Brain microvascular endothelial cell (primary cell): ENCODE data around the gene PTPRT.

ENCODE experiments used
- DNase-seq: peaks from one replicate; pipeline ENCODE4 v3.0.0-alpha.2; 2020
- H3K27ac ChIP-seq: fragments of 250-450 bp; sonication (Bioruptor Pico); 2 replicates; pipeline ENCODE4 v1.5.1; 2020; ENCODE audit warnings: mild to moderate bottlenecking, moderate library complexity
- H3K27me3 ChIP-seq: fragments of 250-450 bp; sonication (Bioruptor Pico); replicated peaks from 2 replicates; pipeline ENCODE4 v1.5.1; 2020; ENCODE audit warnings: mild to moderate bottlenecking
- H3K36me3 ChIP-seq: fragments of 250-450 bp; sonication (Bioruptor Pico); replicated peaks from 2 replicates; pipeline ENCODE4 v1.5.1; 2020; ENCODE audit warnings: mild to moderate bottlenecking
- H3K4me3 ChIP-seq: 2 replicates; pipeline ENCODE4 v1.5.1; 2011; ENCODE audit warnings: low read depth, mild to moderate bottlenecking, control low read depth, low read length, moderate library complexity
- in situ Hi-C: cut with HindIII; loops from 2 replicates; pipeline ENCODE4 v1.10.0; 2017; ENCODE audit warnings: low sequenced_read_pairs, low pct_ligation_motif_present
- TF ChIP-seq, protein P1 (sequence below): IDR thresholded peaks from 2 replicates; pipeline ENCODE4 v1.5.1; 2011; ENCODE audit warnings: low read depth, mild to moderate bottlenecking, moderate library complexity, low read length, control low read depth, inconsistent platforms; ENCODE audit errors: missing control alignments

PTPRT gene

GRCh38 chr20:42366626-42367025 lies 823.1 kb downstream of the PTPRT start:
- TF ChIP-seq, protein P1, sequence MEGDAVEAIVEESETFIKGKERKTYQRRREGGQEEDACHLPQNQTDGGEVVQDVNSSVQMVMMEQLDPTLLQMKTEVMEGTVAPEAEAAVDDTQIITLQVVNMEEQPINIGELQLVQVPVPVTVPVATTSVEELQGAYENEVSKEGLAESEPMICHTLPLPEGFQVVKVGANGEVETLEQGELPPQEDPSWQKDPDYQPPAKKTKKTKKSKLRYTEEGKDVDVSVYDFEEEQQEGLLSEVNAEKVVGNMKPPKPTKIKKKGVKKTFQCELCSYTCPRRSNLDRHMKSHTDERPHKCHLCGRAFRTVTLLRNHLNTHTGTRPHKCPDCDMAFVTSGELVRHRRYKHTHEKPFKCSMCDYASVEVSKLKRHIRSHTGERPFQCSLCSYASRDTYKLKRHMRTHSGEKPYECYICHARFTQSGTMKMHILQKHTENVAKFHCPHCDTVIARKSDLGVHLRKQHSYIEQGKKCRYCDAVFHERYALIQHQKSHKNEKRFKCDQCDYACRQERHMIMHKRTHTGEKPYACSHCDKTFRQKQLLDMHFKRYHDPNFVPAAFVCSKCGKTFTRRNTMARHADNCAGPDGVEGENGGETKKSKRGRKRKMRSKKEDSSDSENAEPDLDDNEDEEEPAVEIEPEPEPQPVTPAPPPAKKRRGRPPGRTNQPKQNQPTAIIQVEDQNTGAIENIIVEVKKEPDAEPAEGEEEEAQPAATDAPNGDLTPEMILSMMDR, result no peak
- DNase-seq, result no peak
- in situ Hi-C loops, result no loop called here
- Histone ChIP-seq H3K4me3 (no peak overlapping the region), H3K27ac (no peak overlapping the region), H3K27me3 (no peaks in the 10 kb centered on the region), H3K36me3 (no peaks in the 10 kb centered on the region)

GRCh38 chr20:42364446-42364845 lies 825.3 kb downstream of the PTPRT start:
- in situ Hi-C loops, result no loop called here
- H3K27me3 ChIP-seq, result no peaks in the 10 kb centered on the region
- DNase-seq, result no peak
- no peaks in the 10 kb centered on the region for H3K36me3 ChIP-seq
- no peak overlapping the region for H3K27ac ChIP-seq
- no peak overlapping the region for H3K4me3 ChIP-seq
- TF ChIP-seq, protein P1, result no peak

DNA sequence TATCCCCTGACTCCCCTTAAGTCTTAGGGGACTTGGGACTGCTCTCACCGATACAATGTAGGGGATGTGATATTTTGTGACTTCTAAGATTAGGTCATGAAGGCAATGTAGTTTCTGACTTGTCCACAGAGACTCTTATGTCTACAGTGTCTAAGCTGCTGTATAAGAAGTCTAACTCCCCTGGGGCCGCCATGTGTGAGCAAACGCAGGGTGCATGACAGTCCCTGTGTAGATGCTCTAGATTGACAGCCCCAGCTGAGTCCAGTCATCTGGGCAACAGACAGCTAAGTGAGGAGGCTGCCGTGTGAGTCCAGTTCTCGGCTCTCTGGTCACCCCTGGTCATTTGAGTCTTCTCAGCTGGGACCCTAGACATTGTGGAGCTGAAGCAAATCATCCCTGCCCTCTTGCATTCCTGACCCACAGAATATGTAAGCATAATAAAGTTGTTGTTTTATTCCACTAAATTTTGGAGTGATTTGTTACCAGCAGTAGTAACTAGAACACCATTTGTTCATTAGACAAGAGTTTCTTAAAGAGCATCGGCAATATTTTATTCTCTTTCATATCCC lies 828.2 kb downstream of the PTPRT start:
- DNase-seq, result no peak
- Histone ChIP-seq H3K4me3 (no peak overlapping the region), H3K27me3 (no peaks in the 10 kb centered on the region), H3K36me3 (no peaks in the 10 kb centered on the region), H3K27ac (no peak overlapping the region)
- in situ Hi-C loops, result no loop called here
- TF ChIP-seq, protein P1, result no peak

DNA sequence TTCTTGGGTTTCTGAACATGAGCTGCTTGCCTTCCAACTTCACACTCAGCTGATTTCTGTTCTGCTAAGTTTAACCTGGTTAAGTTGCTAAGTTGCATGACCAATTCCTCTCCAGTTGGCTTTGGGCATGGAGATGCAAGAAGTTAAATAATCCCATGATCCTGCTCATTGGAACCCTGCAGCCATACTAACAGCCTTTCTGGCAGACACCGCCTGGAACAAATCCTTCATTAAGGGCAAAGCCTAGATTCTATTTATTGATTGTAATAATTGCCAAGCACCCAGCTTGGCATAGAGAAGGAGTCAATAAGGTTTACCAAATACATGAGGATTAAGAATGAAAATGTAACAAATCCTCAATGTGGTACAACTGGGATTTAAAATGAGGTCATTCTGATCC lies 829.1 kb downstream of the PTPRT start:
- TF ChIP-seq, protein P1, result no peak
- no peaks in the 10 kb centered on the region for H3K36me3 ChIP-seq
- H3K27ac ChIP-seq, result no peak overlapping the region
- in situ Hi-C loops, result no loop called here
- no peak overlapping the region for H3K4me3 ChIP-seq
- DNase-seq, result no peak
- H3K27me3 ChIP-seq, result no peaks in the 10 kb centered on the region

DNA sequence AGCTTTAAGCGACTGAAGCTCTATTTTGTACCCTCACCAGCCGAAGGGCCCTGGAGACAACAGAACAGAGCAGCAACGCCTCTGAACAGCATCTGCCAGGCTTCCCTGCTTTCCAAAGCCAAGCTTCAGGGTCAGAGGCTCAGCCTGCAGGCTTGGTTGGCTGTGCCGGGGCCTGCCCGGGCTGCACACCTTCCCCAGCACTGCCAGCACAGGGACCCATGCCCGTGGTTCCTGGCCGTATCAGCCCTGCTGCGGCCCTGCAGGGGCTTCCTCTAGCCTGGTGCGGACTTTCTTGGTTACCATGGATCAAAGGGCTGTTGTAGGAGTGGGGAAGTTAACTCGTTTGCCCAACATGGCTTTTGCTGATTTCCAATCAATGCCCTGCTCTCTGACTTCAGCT lies 830.1 kb downstream of the PTPRT start:
- Histone ChIP-seq H3K27me3 (no peaks in the 10 kb centered on the region), H3K4me3 (no peak overlapping the region), H3K36me3 (no peaks in the 10 kb centered on the region), H3K27ac (no peak overlapping the region)
- TF ChIP-seq, protein P1, result no peak
- in situ Hi-C loops, result no loop called here
- no peak for DNase-seq

DNA sequence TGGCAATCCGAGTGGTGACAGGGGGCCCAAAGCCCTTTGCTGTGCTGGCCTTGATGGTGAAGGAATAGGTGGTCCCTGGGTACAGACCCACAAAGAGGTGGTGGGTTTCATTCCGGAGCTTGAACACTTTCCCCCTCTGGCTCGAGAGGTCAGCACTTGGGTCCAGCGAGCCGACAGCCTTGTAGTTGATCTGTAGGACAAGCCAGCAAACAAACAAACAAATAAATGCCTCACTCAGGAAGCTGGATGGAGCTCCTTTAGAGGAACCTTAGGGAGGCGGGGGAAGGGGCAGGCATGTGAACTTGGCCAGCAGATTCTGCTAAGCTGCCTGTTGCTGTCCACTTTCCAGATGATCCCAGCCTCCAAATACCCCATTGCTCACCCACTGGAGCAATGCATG lies 837.6 kb downstream of the PTPRT start:
- no peak for DNase-seq
- H3K27me3 ChIP-seq, result no peaks in the 10 kb centered on the region
- in situ Hi-C loops, result no loop called here
- no peak overlapping the region for H3K4me3 ChIP-seq
- H3K27ac ChIP-seq, result no peak overlapping the region
- TF ChIP-seq, protein P1, result no peak
- H3K36me3 ChIP-seq, result no peaks in the 10 kb centered on the region
